C1 segment of cervical spinal cord (tissue), 14 donors: ENCODE data around the gene LCN9.
"Not testable (repeated sequence)": the region's sequence is repeated elsewhere in the genome, so short reads cannot be mapped to it uniquely, and the experiment has no call there.

ENCODE experiments used
- DNase-seq, 14 donors: peaks; one replicate each; lab custom pipeline; 2025; lab: John Stamatoyannopoulos, UW

Gene LCN9

GRCh38 chr9:135647884-135648283 lies 15.2 kb upstream of the LCN9 start:
- no peak for DNase-seq

GRCh38 chr9:135648494-135649410 lies 14.4 kb upstream of the LCN9 start:
- no peak for DNase-seq

- no peak for DNase-seq
Observed at GRCh38 chr9:135649508-135649907, 13.6 kb upstream of the LCN9 start.

GRCh38 chr9:135650408-135650807 lies 12.7 kb upstream of the LCN9 start:
- DNase-seq = no peak

- DNase-seq = no peak
Observed at GRCh38 chr9:135655317-135655716, 7.8 kb upstream of the LCN9 start.

GRCh38 chr9:135657416-135657815 lies 5.7 kb upstream of the LCN9 start:
- DNase-seq = no peak

GRCh38 chr9:135659252-135659651 lies 3.9 kb upstream of the LCN9 start:
- no peak for DNase-seq

- DNase-seq = no peak
Observed at GRCh38 chr9:135660407-135660806, 2.7 kb upstream of the LCN9 start.

- DNase-seq = no peak
Observed at GRCh38 chr9:135661816-135662560, 1.1 kb upstream of the LCN9 start.

GRCh38 chr9:135663451-135663770 lies 302 bp downstream of the LCN9 start:
- DNase-seq = no peak

- no peak for DNase-seq
Observed at GRCh38 chr9:135663857-135664256, 748 bp downstream of the LCN9 start.

- no peak for DNase-seq
Observed at GRCh38 chr9:135664266-135664665, 1.2 kb downstream of the LCN9 start.

GRCh38 chr9:135664801-135665794 lies 2.0 kb downstream of the LCN9 start:
- DNase-seq = no peak

GRCh38 chr9:135665795-135666189 lies 2.7 kb downstream of the LCN9 start:
- no peak for DNase-seq

GRCh38 chr9:135666534-135667462 lies 3.7 kb downstream of the LCN9 start:
- no peak for DNase-seq

GRCh38 chr9:135667463-135668001 lies 4.4 kb downstream of the LCN9 start:
- DNase-seq = no peak

- not testable (repeated sequence) for DNase-seq
Observed at GRCh38 chr9:135669018-135669417, 5.9 kb downstream of the LCN9 start.

GRCh38 chr9:135669616-135670285 lies 6.6 kb downstream of the LCN9 start:
- no peak for DNase-seq

- DNase-seq = no peak
Observed at GRCh38 chr9:135670721-135671590, 7.8 kb downstream of the LCN9 start.
